ENCODE measurements around the gene CHI3L2. TPM values are rescaled to one million over a fixed set of nuclear protein-coding genes. Genes with fewer than 3 reads are reported as not detected.

CHI3L2 gene
- total and polyA plus RNA-seq, 10 of the 15 experiments (the other 5 are each of a cell fraction or from before 2014, with no cell fraction given) = 37.1 to 508 (median 98.3) TPM

DNA sequence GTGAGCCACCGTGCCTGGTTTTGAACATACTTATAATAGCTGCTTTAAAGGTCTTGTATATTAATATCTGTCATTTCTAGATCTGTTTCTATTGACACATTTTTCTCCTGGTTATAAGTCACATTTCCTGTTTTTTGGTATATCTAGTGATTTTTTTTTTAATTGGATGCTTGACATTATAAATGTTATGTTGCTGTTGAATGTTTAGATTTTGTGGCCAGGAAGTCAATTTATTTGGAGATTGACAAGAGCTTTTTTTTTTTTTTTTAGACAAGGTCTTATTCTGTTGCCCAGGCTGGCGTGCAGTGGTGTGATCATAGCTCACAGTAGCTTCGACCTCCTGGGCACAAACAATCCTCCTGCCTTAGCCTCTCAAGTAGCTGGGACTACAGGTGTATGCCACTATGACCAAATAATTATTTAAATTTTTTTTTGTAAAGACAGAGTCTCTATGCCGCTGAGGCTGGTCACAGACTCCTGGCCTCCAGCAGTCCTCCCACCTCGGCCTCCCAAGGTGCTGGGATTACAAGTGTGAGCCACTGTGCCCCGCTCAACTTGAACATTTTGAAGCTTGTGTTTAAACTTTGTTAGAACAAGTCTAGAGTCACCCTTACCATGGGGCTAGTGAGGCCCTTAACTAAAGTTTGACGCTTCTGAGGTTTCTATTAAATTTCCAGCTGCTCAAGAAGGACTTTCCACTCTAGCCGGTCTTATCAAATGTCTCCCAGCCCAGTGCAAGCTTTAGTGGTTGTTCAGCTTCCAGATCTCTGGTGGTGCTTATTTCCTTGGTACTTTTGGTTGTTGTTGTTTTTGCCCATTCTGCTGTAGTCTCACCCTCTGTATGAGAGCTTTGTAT lies 8.6 kb upstream of the CHI3L2 start (continued):
- TF ChIP-seq HCFC1 (IDR thresholded peaks at IDR 0.05; ENCODE audit: low read length) = no peak
- TF ChIP-seq, protein P1, sequence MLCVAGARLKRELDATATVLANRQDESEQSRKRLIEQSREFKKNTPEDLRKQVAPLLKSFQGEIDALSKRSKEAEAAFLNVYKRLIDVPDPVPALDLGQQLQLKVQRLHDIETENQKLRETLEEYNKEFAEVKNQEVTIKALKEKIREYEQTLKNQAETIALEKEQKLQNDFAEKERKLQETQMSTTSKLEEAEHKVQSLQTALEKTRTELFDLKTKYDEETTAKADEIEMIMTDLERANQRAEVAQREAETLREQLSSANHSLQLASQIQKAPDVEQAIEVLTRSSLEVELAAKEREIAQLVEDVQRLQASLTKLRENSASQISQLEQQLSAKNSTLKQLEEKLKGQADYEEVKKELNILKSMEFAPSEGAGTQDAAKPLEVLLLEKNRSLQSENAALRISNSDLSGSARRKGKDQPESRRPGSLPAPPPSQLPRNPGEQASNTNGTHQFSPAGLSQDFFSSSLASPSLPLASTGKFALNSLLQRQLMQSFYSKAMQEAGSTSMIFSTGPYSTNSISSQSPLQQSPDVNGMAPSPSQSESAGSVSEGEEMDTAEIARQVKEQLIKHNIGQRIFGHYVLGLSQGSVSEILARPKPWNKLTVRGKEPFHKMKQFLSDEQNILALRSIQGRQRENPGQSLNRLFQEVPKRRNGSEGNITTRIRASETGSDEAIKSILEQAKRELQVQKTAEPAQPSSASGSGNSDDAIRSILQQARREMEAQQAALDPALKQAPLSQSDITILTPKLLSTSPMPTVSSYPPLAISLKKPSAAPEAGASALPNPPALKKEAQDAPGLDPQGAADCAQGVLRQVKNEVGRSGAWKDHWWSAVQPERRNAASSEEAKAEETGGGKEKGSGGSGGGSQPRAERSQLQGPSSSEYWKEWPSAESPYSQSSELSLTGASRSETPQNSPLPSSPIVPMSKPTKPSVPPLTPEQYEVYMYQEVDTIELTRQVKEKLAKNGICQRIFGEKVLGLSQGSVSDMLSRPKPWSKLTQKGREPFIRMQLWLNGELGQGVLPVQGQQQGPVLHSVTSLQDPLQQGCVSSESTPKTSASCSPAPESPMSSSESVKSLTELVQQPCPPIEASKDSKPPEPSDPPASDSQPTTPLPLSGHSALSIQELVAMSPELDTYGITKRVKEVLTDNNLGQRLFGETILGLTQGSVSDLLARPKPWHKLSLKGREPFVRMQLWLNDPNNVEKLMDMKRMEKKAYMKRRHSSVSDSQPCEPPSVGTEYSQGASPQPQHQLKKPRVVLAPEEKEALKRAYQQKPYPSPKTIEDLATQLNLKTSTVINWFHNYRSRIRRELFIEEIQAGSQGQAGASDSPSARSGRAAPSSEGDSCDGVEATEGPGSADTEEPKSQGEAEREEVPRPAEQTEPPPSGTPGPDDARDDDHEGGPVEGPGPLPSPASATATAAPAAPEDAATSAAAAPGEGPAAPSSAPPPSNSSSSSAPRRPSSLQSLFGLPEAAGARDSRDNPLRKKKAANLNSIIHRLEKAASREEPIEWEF (IDR thresholded peaks at IDR 0.05; ENCODE audit: insufficient replicate concordance, low read depth, low read length) = no peak
- TF ChIP-seq POLR2AphosphoS5 (IDR thresholded peaks at IDR 0.05; ENCODE audit: low read length) = peak; percentile 34; the same call in 1 of the 2 replicates
- TF ChIP-seq RAD21 (IDR thresholded peaks at IDR 0.05; ENCODE audit: insufficient read depth, low read depth, low read length) = no peak
- no peak for TF ChIP-seq SMARCA5 (IDR thresholded peaks at IDR 0.05)
- no peak for TF ChIP-seq MYC (IDR thresholded peaks at IDR 0.05; ENCODE audit: insufficient read depth, insufficient read length, insufficient replicate concordance, low read length, severe bottlenecking)
- no peak for TF ChIP-seq BMI1 (IDR thresholded peaks at IDR 0.05; ENCODE audit: borderline replicate concordance)
- TF ChIP-seq WRNIP1 (IDR thresholded peaks at IDR 0.05; ENCODE audit: borderline replicate concordance, low read depth, low read length) = 0 out of 2 replicates have a peak, but pooled peaks have one; percentile 10
- no peak for TF ChIP-seq HDGF (IDR thresholded peaks at IDR 0.05)
- no peak for TF ChIP-seq ZNF217 (IDR thresholded peaks at IDR 0.05)
- no peak for TF ChIP-seq NFYA (IDR thresholded peaks at IDR 0.05; ENCODE audit: borderline replicate concordance, low read depth, low read length)
- 0 out of 2 replicates have a peak, but pooled peaks have one; percentile 35 for TF ChIP-seq YBX1 (IDR thresholded peaks at IDR 0.05)
- no peak for TF ChIP-seq RUNX3 (IDR thresholded peaks at IDR 0.05; ENCODE audit: low read length)
- TF ChIP-seq TARDBP (IDR thresholded peaks at IDR 0.05; ENCODE audit: borderline replicate concordance) = no peak

Data from GM12878 (cell line).